Mucosa of descending colon (tissue), 3 donors: ENCODE measurements around the gene MAP1B. TPM values are rescaled to one million over a fixed set of nuclear protein-coding genes. Genes with fewer than 3 reads are reported as not detected.

ENCODE experiments used
- ATAC-seq: fragments of 200-7000 bp; cut with Tn5 transposase; one replicate; pipeline ENCODE4 v1.9.1; 2020; ENCODE audit warnings: mild to moderate bottlenecking, moderate library complexity
- DNase-seq, 3 donors: peaks; one replicate each; pipeline ENCODE4 v3.0.0-alpha.2; 2020
- H3K36me3 ChIP-seq: fragments of 200-600 bp; one replicate; pipeline ENCODE4 v1.8.0; 2021; ENCODE audit warnings: low read depth, mild to moderate bottlenecking
- H3K4me1 ChIP-seq: fragments of 200-600 bp; one replicate; pipeline ENCODE4 v1.8.0; 2021; ENCODE audit warnings: low read depth, mild to moderate bottlenecking
- H3K4me3 ChIP-seq: fragments of 200-600 bp; one replicate; pipeline ENCODE4 v1.8.0; 2021; ENCODE audit warnings: mild to moderate bottlenecking
- H3K9me3 ChIP-seq: fragments of 200-600 bp; one replicate; pipeline ENCODE4 v1.8.0; 2021; ENCODE audit warnings: mild to moderate bottlenecking
- intact Hi-C, 2 donors: fragments of 100-400 bp; cut with DNase I in 1 of 2; cut with micrococcal nuclease in 1 of 2; formaldehyde crosslinking; loops; one replicate each; pipeline versions ENCODE4 v1.11.0 to v1.11.1; 2022; cut with DNase I, micrococcal nuclease
- long read RNA-seq, 2 donors: library from polyadenylated mRNA; unstranded; transcript quantifications; one replicate each; pipeline ENCODE4 v2.0.0, GENCODE V29; 2019 to 2021
- total RNA-seq, 3 donors: library from RNA; stranded (reverse); fragmentation: NEBNext Ultra II Directional in 2 of 3; extraction: Animal tissue kit (Norgen Biotek cat#: 25700) in 2 of 3; gene quantifications; one replicate each; pipeline versions ENCODE4 v1.2.1 to v1.2.4, GENCODE V29; 2021 to 2023
- TF ChIP-seq, protein P1 (sequence below): fragments of 200-600 bp; IDR thresholded peaks from one replicate; pipeline ENCODE4 v1.8.0; 2022; ENCODE audit warnings: antibody characterized with exemption, mild to moderate bottlenecking
- donor health status: DM: no; HTN: no; CAD: no; lungs with moderate emphysema.
- donor health status: DM: no; HTN: no; CAD: no.
- donor health status: DM: no; HTN: yes; CAD: no.

MAP1B gene
- total RNA-seq = 10 to 100 TPM in 2 of 3 donors, 1 to 10 TPM in 1; 6.5 to 72.3 (median 20.9) TPM
- long read RNA-seq, donor 1, partial matches to known transcripts = 40 of 46 reads
- long read RNA-seq, donor 1, other reads (novel, unspliced or antisense) = 6 of 46 reads
- long read RNA-seq, donor 2, partial matches to known transcripts = 12 of 13 reads
- long read RNA-seq, donor 2, other reads (novel, unspliced or antisense) = 0 of 13 reads

GRCh38 chr5:72107131-72107900 lies at the start of gene MAP1B:
Gene MAP1B, plus strand, starts transcription at chr5:72107475. Its CDS starts 57 bp downstream, at chr5:72107532.
- ATAC-seq = peak; percentile 60
- peak; percentile 18 to 57 (median 24) for DNase-seq
- Histone ChIP-seq H3K9me3 (no peaks in the 10 kb centered on the region), H3K4me1 (peaks cover 5% of the 10 kb centered on the region), H3K4me3 (no peak within 1 kb of the TSS), H3K36me3 (no peaks in the 10 kb centered on the region)
- TF ChIP-seq, protein P1, sequence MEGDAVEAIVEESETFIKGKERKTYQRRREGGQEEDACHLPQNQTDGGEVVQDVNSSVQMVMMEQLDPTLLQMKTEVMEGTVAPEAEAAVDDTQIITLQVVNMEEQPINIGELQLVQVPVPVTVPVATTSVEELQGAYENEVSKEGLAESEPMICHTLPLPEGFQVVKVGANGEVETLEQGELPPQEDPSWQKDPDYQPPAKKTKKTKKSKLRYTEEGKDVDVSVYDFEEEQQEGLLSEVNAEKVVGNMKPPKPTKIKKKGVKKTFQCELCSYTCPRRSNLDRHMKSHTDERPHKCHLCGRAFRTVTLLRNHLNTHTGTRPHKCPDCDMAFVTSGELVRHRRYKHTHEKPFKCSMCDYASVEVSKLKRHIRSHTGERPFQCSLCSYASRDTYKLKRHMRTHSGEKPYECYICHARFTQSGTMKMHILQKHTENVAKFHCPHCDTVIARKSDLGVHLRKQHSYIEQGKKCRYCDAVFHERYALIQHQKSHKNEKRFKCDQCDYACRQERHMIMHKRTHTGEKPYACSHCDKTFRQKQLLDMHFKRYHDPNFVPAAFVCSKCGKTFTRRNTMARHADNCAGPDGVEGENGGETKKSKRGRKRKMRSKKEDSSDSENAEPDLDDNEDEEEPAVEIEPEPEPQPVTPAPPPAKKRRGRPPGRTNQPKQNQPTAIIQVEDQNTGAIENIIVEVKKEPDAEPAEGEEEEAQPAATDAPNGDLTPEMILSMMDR = no peak
- intact Hi-C loops = no loop called here

DNA sequence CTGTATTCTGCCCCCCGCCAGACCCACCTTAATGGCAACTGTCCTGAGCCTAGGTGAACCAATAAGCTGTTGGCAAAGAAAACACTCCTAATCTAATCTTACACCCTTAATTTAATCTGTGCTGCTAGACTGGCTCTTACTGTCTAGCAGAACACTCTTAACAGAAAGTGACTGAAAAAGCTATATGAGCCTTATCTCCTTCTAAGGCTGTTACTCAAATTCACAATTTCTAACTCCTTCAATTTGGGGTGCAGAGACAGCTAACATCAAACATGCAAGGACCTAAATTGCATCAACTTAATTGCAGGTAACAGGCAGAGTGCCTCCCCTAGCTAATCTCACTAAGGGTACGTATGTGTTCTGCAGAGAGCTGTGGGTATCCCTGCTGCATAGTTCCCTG lies 49.5 kb upstream of the MAP1B start:
- no peak for ATAC-seq
- Histone ChIP-seq H3K9me3 (no peaks in the 10 kb centered on the region), H3K4me1 (no peaks in the 10 kb centered on the region), H3K4me3 (no peak overlapping the region), H3K36me3 (no peaks in the 10 kb centered on the region)
- TF ChIP-seq, protein P1 = no peak
- DNase-seq = no peak
- intact Hi-C loops = no loop called here

GRCh38 chr5:72063219-72063819 lies 44.0 kb upstream of the MAP1B start:
- TF ChIP-seq, protein P1 = no peak
- peak in 1 of 3 donors; percentile 17 for DNase-seq
- no peaks in the 10 kb centered on the region for H3K36me3 ChIP-seq

GRCh38 chr5:72064801-72065570 lies 42.3 kb upstream of the MAP1B start:
- Histone ChIP-seq H3K4me3 (no peak overlapping the region), H3K36me3 (no peaks in the 10 kb centered on the region), H3K4me1 (no peaks in the 10 kb centered on the region), H3K9me3 (no peaks in the 10 kb centered on the region)
- no peak for DNase-seq
- no peak for ATAC-seq
- intact Hi-C loops = no loop called here
- TF ChIP-seq, protein P1 = no peak

More at GRCh38 chr5:72063219-72063819, 44.0 kb upstream of the MAP1B start:
- Histone ChIP-seq H3K4me1 (no peaks in the 10 kb centered on the region), H3K9me3 (no peaks in the 10 kb centered on the region), H3K4me3 (no peak overlapping the region)
- no peak for ATAC-seq
- intact Hi-C loops = no loop called here

GRCh38 chr5:72065751-72066255 lies 41.5 kb upstream of the MAP1B start:
- H3K4me3 ChIP-seq = no peak overlapping the region
- no peaks in the 10 kb centered on the region for H3K9me3 ChIP-seq
- H3K36me3 ChIP-seq = no peaks in the 10 kb centered on the region
- intact Hi-C loops = no loop called here
- no peaks in the 10 kb centered on the region for H3K4me1 ChIP-seq
- DNase-seq = peak in 1 of 3 donors; percentile 9
- TF ChIP-seq, protein P1 = no peak
- ATAC-seq = no peak
